ENCODE data around the gene TM4SF18. TPM values are rescaled to one million over a fixed set of nuclear protein-coding genes. Genes with fewer than 3 reads are reported as not detected.

The TM4SF18 gene
- total RNA-seq, 1 donor from 2014 or later: 13.4 TPM

- TF ChIP-seq CTCF (IDR thresholded peaks at IDR 0.05): no peak
- peak overlapping the region; percentile 86 for H3K27ac ChIP-seq
- no peaks in the 10 kb centered on the region for H3K9me3 ChIP-seq
- H3K36me3 ChIP-seq: peaks cover 8% of the 10 kb centered on the region
- ATAC-seq: peak; percentile 7
- H3K27me3 ChIP-seq: no peaks in the 10 kb centered on the region
- H3K4me3 ChIP-seq: no peak overlapping the region
- H3K4me1 ChIP-seq: peaks cover 25% of the 10 kb centered on the region
- intact Hi-C loops (cut with DNase I): no loop called here
- DNase-seq: no peak
These were observed 45.3 kb upstream of the TM4SF18 start for GRCh38 chr3:149378478-149379309.

GRCh38 chr3:149377408-149378364, 44.2 kb upstream of the TM4SF18 start, which contains the start of gene TM4SF1:
Gene TM4SF1, minus strand, starts transcription at chr3:149377649. Its CDS starts 102 bp downstream, at chr3:149377547.
- TF ChIP-seq CTCF (IDR thresholded peaks at IDR 0.05): no peak
- DNase-seq (peak; percentile 67), ATAC-seq (peak; percentile 91)
- no peaks in the 10 kb centered on the region for H3K27me3 ChIP-seq
- H3K27ac ChIP-seq: peak within 1 kb of the TSS; percentile 86
- peak within 1 kb of the TSS; percentile 56 for H3K4me3 ChIP-seq
- peaks cover 8% of the 10 kb centered on the region for H3K36me3 ChIP-seq
- H3K4me1 ChIP-seq: peaks cover 31% of the 10 kb centered on the region
- intact Hi-C loops (cut with DNase I): no loop called here
- no peaks in the 10 kb centered on the region for H3K9me3 ChIP-seq

DNA sequence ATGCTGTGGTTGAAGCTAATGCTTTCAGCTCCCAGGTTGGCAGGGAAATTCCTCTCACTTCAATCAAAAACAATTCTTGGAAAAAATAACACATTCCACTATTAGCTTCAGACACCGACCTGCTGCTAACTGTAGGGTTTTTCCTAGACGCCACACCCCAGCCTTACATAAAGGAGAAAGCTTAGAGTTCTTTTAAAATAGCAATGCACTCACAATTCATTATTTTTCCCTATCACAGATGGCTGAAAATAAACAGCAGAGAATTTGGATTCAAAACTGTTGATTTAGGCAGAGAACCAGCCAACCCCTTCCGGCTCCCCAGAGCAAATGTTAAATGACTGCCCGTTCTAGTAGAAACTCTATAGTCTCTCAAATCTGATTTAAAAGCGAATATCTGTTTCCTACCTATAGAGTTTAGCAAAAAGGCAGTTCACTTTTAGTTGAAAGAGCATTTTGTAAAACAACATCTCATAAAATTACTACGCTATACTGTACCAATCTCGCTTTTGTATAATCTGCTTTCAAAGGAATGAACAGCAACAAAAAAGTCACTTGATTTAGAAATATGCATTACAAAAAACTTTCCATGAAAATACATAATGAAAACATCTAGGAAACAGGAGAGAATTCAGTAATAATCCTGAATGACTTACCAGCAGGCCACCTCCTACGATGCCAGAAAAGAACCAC, 43.4 kb upstream of the TM4SF18 start:
- ATAC-seq (no peak), DNase-seq (no peak)
- Histone ChIP-seq H3K4me1 (peaks cover 36% of the 10 kb centered on the region), H3K4me3 (peak overlapping the region; percentile 56), H3K27ac (peak overlapping the region; percentile 86), H3K36me3 (peaks cover 11% of the 10 kb centered on the region), H3K9me3 (no peaks in the 10 kb centered on the region), H3K27me3 (no peaks in the 10 kb centered on the region)
- TF ChIP-seq CTCF (IDR thresholded peaks at IDR 0.05): no peak
- intact Hi-C loops (cut with DNase I): no loop called here

GRCh38 chr3:149375501-149376196, 42.2 kb upstream of the TM4SF18 start:
- Histone ChIP-seq H3K27ac (peak overlapping the region; percentile 86), H3K27me3 (no peaks in the 10 kb centered on the region), H3K36me3 (peaks cover 19% of the 10 kb centered on the region), H3K9me3 (no peaks in the 10 kb centered on the region), H3K4me1 (peaks cover 43% of the 10 kb centered on the region), H3K4me3 (peak overlapping the region; percentile 56)
- DNase-seq (no peak), ATAC-seq (no peak)
- intact Hi-C loops (cut with DNase I): no loop called here
- no peak for TF ChIP-seq CTCF (IDR thresholded peaks at IDR 0.05)
